Sigmoid colon (tissue), 4 donors: ENCODE measurements around the gene KRT80.

Source experiments
- EP300 ChIP-seq, 4 donors: sonication (generic); formaldehyde crosslinking; IDR thresholded peaks; one replicate each; pipeline ENCODE4 v1.6.1; 2017; ENCODE audit warnings: antibody characterized with exemption in 4 of 4
- POLR2A ChIP-seq, 2 donors: fragments of 450-650 bp; IDR thresholded peaks; one replicate each; pipeline ENCODE4 v1.6.1; 2016; ENCODE audit warnings: antibody characterized with exemption in 2 of 2, mild to moderate bottlenecking in 2 of 2, moderate library complexity in 2 of 2
- TF ChIP-seq, protein P1 (sequence below), 4 experiments: fragments of 450-650 bp in 3 of 4; fragments of 200-600 bp in 1 of 4; IDR thresholded peaks; one replicate each; pipeline ENCODE4 v1.5.1; 2016 to 2019; ENCODE audit warnings: antibody characterized with exemption in 4 of 4, mild to moderate bottlenecking in 3 of 4, moderate library complexity in 2 of 4

DNA sequence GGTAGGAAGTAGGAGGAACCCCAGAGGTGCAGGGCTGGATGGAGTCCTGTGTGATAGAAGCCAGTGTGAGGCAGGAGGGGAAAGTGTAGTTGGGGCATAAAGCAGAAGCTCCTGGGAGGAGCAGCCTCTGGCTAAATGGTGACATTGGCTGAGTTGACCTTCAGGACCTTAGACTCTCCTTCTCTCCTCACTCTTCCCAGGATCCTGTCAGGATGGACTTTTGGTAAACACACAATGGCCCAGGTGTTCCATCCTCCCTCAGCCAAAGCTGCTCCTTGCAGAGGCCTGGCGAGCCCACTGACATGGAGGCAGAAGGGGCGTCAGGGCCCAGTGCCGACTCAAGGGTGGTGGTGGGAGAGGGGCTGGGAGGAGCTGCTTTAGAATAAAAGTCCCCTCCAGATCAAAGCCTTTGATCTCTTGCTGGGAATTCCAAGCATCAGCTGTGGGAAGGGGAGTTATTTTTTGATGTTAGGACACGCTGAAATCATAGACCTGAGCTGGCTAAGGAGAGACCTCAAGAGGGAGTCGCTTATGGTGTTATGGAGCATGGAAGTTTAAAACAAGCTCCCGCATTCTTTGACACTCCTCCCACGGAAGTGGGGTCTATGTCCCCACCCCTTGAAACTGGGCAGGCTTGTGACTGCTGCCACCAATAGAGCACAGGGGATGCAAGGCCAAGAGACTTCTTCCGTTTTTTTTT lies 68.2 kb downstream of the KRT80 start:
- TF ChIP-seq, protein P1, sequence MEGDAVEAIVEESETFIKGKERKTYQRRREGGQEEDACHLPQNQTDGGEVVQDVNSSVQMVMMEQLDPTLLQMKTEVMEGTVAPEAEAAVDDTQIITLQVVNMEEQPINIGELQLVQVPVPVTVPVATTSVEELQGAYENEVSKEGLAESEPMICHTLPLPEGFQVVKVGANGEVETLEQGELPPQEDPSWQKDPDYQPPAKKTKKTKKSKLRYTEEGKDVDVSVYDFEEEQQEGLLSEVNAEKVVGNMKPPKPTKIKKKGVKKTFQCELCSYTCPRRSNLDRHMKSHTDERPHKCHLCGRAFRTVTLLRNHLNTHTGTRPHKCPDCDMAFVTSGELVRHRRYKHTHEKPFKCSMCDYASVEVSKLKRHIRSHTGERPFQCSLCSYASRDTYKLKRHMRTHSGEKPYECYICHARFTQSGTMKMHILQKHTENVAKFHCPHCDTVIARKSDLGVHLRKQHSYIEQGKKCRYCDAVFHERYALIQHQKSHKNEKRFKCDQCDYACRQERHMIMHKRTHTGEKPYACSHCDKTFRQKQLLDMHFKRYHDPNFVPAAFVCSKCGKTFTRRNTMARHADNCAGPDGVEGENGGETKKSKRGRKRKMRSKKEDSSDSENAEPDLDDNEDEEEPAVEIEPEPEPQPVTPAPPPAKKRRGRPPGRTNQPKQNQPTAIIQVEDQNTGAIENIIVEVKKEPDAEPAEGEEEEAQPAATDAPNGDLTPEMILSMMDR (IDR thresholded peaks at IDR 0.05) = no peak
- TF ChIP-seq EP300 (IDR thresholded peaks at IDR 0.05) (no peak), POLR2A (IDR thresholded peaks at IDR 0.05) (no peak)
